ENCODE data around the gene PIK3AP1. TPM values are rescaled to one million over a fixed set of nuclear protein-coding genes. Genes with fewer than 3 reads are reported as not detected.

The PIK3AP1 gene
- total RNA-seq, 1 donor from 2014 or later: 5.9 TPM

GRCh38 chr10:96645191-96645721 is 75.1 kb downstream of the PIK3AP1 start:
- DNase-seq (ENCODE audit: low spot score in 2 of 2): peak; percentile 18 to 66
- H3K27ac ChIP-seq: peak overlapping the region in 1 of 2 donors; percentile 32
- intact Hi-C loops (cut with DNase I): no loop called here
- no peaks in the 10 kb centered on the region for H3K9me3 ChIP-seq
- TF ChIP-seq CTCF (IDR thresholded peaks at IDR 0.05): no peak
- H3K4me1 ChIP-seq: no peaks in the 10 kb centered on the region
- H3K4me3 ChIP-seq: no peak overlapping the region
- H3K36me3 ChIP-seq: no peaks in the 10 kb centered on the region
- no peaks in the 10 kb centered on the region for H3K27me3 ChIP-seq

GRCh38 chr10:96643920-96644319 is 76.4 kb downstream of the PIK3AP1 start:
- no peaks in the 10 kb centered on the region for H3K9me3 ChIP-seq
- DNase-seq (ENCODE audit: low spot score in 2 of 2): no peak
- no peaks in the 10 kb centered on the region for H3K36me3 ChIP-seq
- intact Hi-C loops (cut with DNase I): no loop called here
- no peak overlapping the region for H3K27ac ChIP-seq
- no peak for TF ChIP-seq CTCF (IDR thresholded peaks at IDR 0.05)
- H3K27me3 ChIP-seq: no peaks in the 10 kb centered on the region
- no peak overlapping the region for H3K4me3 ChIP-seq
- H3K4me1 ChIP-seq: no peaks in the 10 kb centered on the region

- no peaks in the 10 kb centered on the region for H3K4me1 ChIP-seq
- H3K4me3 ChIP-seq: no peak overlapping the region
- H3K36me3 ChIP-seq: no peaks in the 10 kb centered on the region
- peak; percentile 29 to 80 for DNase-seq (ENCODE audit: low spot score in 2 of 2)
- intact Hi-C loops (cut with DNase I): no loop called here
- H3K9me3 ChIP-seq: no peaks in the 10 kb centered on the region
- no peak overlapping the region for H3K27ac ChIP-seq
- H3K27me3 ChIP-seq: no peaks in the 10 kb centered on the region
- TF ChIP-seq CTCF (IDR thresholded peaks at IDR 0.05): peak in 2 of 3 experiments; percentile 26 to 37
Measured at GRCh38 chr10:96642973-96643372, 77.3 kb downstream of the PIK3AP1 start.

- Histone ChIP-seq H3K4me1 (no peaks in the 10 kb centered on the region), H3K27me3 (no peaks in the 10 kb centered on the region), H3K27ac (no peak overlapping the region), H3K4me3 (no peak overlapping the region), H3K9me3 (no peaks in the 10 kb centered on the region), H3K36me3 (no peaks in the 10 kb centered on the region)
- no peak for DNase-seq (ENCODE audit: low spot score in 2 of 2)
- no peak for TF ChIP-seq CTCF (IDR thresholded peaks at IDR 0.05)
- intact Hi-C loops (cut with DNase I): no loop called here
Measured at GRCh38 chr10:96642530-96642929, 77.8 kb downstream of the PIK3AP1 start.

GRCh38 chr10:96641396-96642295 is 78.7 kb downstream of the PIK3AP1 start:
- intact Hi-C loops (cut with DNase I): no loop called here
- Histone ChIP-seq H3K9me3 (no peaks in the 10 kb centered on the region), H3K36me3 (no peaks in the 10 kb centered on the region), H3K27me3 (no peaks in the 10 kb centered on the region), H3K4me3 (no peak overlapping the region), H3K4me1 (no peaks in the 10 kb centered on the region), H3K27ac (no peak overlapping the region)
- DNase-seq (ENCODE audit: low spot score in 2 of 2): no peak
- TF ChIP-seq CTCF (IDR thresholded peaks at IDR 0.05): no peak
